Nephron progenitor cell (in vitro differentiated cells): ENCODE data around the gene PCDHGB5.
"Not testable (repeated sequence)": the region's sequence is repeated elsewhere in the genome, so short reads cannot be mapped to it uniquely, and the experiment has no call there.

ENCODE experiments used
- DNase-seq: peaks from one replicate; pipeline ENCODE4 v3.0.0; 2021
- H3K27ac Mint-ChIP-seq: 2 replicates; pipeline ENCODE4 v1.8.0; 2021; ENCODE audit warnings: mild to moderate bottlenecking, moderate library complexity, mixed read lengths
- H3K27me3 Mint-ChIP-seq: 2 replicates; pipeline ENCODE4 v1.8.0; 2021; ENCODE audit warnings: mild to moderate bottlenecking, low read depth, mixed read lengths; ENCODE audit not compliant: poor library complexity
- H3K36me3 Mint-ChIP-seq: 2 replicates; pipeline ENCODE4 v1.8.0; 2021; ENCODE audit warnings: low read depth, mixed read lengths
- H3K4me1 Mint-ChIP-seq: 2 replicates; pipeline ENCODE4 v1.8.0; 2021; ENCODE audit warnings: mixed read lengths
- H3K4me3 Mint-ChIP-seq: 2 replicates; pipeline ENCODE4 v1.8.0; 2021; ENCODE audit warnings: mild to moderate bottlenecking, moderate library complexity, mixed read lengths
- H3K9me3 Mint-ChIP-seq: 2 replicates; pipeline ENCODE4 v1.8.0; 2021; ENCODE audit warnings: mild to moderate bottlenecking, moderate library complexity, mixed read lengths
- TF ChIP-seq, protein P1 (sequence below): fragments of 200-600 bp; sonication (generic); IDR thresholded peaks from 2 replicates; pipeline ENCODE4 v1.5.0; 2021; ENCODE audit warnings: antibody characterized with exemption

PCDHGB5 gene

DNA sequence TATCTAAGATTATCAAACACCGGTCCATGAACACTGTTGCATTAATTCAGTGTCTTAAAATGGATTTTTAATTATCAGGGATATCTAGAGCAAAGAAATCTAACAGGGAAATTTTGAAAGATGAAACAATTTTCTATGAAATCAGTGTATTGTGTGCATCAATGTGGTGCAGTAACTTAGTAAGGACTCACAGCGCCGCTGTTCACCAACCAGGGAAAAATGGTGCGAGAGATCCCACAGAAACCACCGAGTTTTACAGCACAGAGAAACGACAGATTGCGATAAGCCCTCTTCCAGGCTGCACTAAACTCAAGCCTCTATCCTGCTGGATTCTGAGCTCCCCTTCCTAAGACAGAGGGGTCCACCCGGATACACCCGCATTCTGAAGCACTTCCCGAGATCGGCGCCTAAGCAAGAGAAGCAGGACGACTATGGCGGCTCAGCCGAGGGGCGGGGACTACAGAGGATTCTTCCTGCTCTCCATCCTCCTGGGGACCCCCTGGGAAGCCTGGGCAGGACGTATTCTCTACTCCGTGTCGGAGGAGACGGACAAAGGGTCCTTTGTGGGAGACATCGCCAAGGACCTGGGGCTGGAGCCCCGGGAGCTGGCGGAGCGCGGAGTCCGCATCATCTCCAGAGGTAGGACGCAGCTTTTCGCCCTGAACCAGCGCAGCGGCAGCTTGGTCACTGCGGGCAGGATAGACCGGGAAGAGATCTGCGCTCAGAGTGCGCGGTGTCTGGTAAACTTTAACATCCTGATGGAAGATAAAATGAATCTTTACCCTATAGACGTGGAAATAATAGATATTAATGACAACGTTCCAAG is 15.1 kb upstream of the PCDHGB5 start, which contains the start of gene PCDHGA7:
Gene PCDHGA7 (plus strand): TSS at position 274 of the 826 bp plus-strand sequence. CDS start 158 bp downstream, at position 432.
- no peaks in the 10 kb centered on the region for H3K4me1 Mint-ChIP-seq
- no peaks in the 10 kb centered on the region for H3K27me3 Mint-ChIP-seq
- TF ChIP-seq, protein P1, sequence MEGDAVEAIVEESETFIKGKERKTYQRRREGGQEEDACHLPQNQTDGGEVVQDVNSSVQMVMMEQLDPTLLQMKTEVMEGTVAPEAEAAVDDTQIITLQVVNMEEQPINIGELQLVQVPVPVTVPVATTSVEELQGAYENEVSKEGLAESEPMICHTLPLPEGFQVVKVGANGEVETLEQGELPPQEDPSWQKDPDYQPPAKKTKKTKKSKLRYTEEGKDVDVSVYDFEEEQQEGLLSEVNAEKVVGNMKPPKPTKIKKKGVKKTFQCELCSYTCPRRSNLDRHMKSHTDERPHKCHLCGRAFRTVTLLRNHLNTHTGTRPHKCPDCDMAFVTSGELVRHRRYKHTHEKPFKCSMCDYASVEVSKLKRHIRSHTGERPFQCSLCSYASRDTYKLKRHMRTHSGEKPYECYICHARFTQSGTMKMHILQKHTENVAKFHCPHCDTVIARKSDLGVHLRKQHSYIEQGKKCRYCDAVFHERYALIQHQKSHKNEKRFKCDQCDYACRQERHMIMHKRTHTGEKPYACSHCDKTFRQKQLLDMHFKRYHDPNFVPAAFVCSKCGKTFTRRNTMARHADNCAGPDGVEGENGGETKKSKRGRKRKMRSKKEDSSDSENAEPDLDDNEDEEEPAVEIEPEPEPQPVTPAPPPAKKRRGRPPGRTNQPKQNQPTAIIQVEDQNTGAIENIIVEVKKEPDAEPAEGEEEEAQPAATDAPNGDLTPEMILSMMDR = no peak
- no peak for DNase-seq
- no peak within 1 kb of the TSS for H3K27ac Mint-ChIP-seq
- no peak within 1 kb of the TSS for H3K4me3 Mint-ChIP-seq
- H3K9me3 Mint-ChIP-seq = peaks cover 85% of the 10 kb centered on the region
- H3K36me3 Mint-ChIP-seq = peaks cover 25% of the 10 kb centered on the region

DNA sequence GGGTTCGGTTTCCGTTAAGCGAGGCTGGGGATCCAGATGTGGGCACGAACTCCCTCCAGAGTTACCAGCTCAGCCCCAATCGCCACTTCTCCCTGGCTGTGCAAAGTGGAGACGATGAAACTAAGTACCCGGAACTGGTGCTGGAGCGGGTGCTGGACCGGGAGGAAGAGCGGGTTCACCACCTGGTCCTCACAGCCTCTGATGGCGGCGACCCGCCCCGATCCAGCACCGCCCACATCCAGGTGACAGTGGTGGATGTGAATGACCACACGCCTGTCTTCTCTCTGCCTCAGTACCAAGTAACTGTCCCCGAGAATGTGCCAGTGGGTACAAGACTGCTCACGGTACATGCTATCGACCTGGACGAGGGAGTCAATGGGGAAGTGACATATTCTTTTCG is 14.4 kb upstream of the PCDHGB5 start:
- Mint-ChIP-seq H3K27ac (no peak overlapping the region), H3K27me3 (no peaks in the 10 kb centered on the region), H3K9me3 (peaks cover 84% of the 10 kb centered on the region), H3K36me3 (peaks cover 27% of the 10 kb centered on the region), H3K4me3 (no peak overlapping the region), H3K4me1 (no peaks in the 10 kb centered on the region)
- DNase-seq = no peak
- TF ChIP-seq, protein P1 = no peak

DNA sequence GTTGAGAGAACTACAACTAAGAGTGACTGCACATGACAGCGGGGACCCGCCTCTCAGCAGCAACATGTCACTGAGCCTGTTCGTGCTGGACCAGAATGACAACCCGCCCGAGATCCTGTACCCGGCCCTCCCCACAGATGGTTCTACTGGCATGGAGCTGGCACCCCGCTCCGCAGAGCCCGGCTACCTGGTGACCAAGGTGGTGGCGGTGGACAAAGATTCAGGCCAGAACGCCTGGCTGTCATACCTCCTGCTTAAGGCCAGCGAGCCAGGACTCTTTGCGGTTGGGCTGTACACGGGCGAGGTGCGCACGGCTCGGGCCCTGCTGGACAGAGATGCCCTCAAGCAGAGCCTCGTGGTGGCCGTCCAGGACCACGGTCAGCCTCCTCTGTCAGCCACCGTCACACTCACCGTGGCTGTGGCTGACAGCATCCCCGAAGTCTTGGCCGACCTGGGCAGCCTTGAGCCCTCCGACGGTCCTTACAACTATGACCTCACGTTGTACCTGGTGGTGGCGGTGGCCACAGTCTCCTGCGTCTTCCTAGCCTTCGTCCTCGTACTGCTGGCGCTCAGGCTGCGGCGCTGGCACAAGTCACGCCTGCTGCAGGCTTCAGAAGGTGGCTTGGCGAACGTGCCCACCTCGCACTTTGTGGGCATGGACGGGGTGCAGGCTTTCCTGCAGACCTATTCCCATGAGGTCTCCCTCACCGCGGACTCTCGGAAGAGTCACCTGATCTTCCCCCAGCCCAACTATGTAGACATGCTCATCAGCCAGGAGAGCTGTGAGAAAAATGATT is 13.1 kb upstream of the PCDHGB5 start:
- DNase-seq = no peak
- peaks cover under 1% of the 10 kb centered on the region for H3K27me3 Mint-ChIP-seq
- no peak overlapping the region for H3K27ac Mint-ChIP-seq
- peaks cover 86% of the 10 kb centered on the region for H3K9me3 Mint-ChIP-seq
- no peak overlapping the region for H3K4me3 Mint-ChIP-seq
- H3K4me1 Mint-ChIP-seq = no peaks in the 10 kb centered on the region
- H3K36me3 Mint-ChIP-seq = peaks cover 38% of the 10 kb centered on the region
- TF ChIP-seq, protein P1 = no peak

DNA sequence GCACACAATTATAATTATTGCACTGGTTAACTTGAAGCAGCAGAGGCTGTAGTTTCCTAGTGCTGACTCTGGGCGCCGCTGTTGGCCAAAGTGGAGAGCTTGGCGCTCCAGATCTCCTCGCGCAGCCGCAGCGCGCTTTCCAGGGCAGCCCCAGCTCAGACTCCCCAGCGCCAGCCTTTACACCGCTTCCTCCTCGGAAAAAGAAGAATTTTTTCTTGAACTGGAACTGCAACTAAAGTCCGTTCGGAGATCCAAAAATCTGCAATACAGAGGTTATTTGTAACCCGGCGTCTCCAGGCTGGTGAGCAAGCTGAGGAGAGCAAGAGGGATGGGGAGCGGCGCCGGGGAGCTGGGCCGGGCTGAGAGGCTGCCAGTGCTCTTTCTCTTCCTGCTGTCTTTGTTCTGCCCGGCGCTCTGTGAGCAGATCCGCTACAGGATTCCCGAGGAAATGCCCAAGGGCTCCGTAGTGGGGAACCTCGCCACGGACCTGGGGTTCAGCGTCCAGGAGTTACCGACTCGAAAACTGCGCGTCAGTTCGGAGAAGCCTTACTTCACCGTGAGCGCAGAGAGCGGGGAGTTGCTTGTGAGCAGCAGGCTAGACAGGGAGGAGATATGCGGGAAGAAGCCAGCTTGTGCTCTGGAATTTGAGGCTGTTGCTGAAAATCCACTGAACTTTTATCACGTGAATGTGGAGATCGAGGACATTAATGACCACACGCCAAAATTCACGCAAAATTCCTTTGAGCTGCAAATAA is 10.0 kb upstream of the PCDHGB5 start, which contains the start of gene PCDHGB4:
Gene PCDHGB4 (plus strand): TSS at position 142 of the 755 bp plus-strand sequence. CDS start 187 bp downstream, at position 329.
- Mint-ChIP-seq H3K9me3 (peaks cover 96% of the 10 kb centered on the region), H3K4me3 (peak within 1 kb of the TSS; percentile 78), H3K36me3 (peaks cover 60% of the 10 kb centered on the region)
- not testable (repeated sequence) for H3K27me3 Mint-ChIP-seq, H3K27ac Mint-ChIP-seq, H3K4me1 Mint-ChIP-seq
- DNase-seq = peak; percentile 30
- TF ChIP-seq, protein P1 = peak; percentile 50

DNA sequence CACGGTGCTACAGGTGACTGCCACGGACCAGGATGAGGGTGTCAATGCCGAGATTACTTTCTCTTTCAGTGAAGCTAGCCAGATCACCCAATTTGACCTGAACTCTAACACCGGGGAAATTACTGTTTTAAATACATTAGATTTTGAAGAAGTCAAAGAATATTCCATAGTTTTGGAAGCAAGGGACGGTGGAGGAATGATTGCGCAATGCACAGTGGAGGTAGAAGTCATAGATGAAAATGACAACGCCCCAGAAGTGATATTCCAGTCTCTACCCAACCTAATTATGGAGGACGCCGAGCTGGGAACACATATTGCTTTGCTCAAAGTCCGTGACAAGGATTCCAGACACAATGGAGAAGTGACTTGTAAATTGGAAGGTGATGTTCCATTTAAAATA is 9.1 kb upstream of the PCDHGB5 start:
- Mint-ChIP-seq H3K4me1 (no peaks in the 10 kb centered on the region), H3K36me3 (peaks cover 64% of the 10 kb centered on the region), H3K27ac (no peak overlapping the region), H3K9me3 (peaks cover 96% of the 10 kb centered on the region), H3K4me3 (no peak overlapping the region), H3K27me3 (peaks cover 3% of the 10 kb centered on the region)
- no peak for DNase-seq
- TF ChIP-seq, protein P1 = no peak
